HEK293 (cell line): Measurements from ENCODE around the gene C3.
"Not testable (repeated sequence)": the region's sequence is repeated elsewhere in the genome, so short reads cannot be mapped to it uniquely, and the experiment has no call there.

Experiments used
- CTCF ChIA-PET: fragments of 350-600 bp; formaldehyde crosslinking; extraction: SDS; loops from one replicate; lab custom pipeline; 2021; ENCODE audit warnings: antibody characterized with exemption; lab: Yijun Ruan, JAX
- POLR2A ChIA-PET: fragments of 300-600 bp; formaldehyde crosslinking; extraction: SDS; loops from one replicate; lab custom pipeline; 2020; ENCODE audit warnings: antibody characterized with exemption, inconsistent platforms; lab: Yijun Ruan, JAX
- H3K27ac ChIP-seq: fragments of 200-500 bp; sonication (Bioruptor generic); 2 replicates; pipeline ENCODE4 v1.5.1; 2014; ENCODE audit warnings: low read depth, low read length, control low read depth, inconsistent platforms; ENCODE audit errors: extremely low read depth
- H3K36me3 ChIP-seq, 2 experiments: fragments of 200-500 bp in 1 of 2; sonication (Bioruptor generic) in 1 of 2; 1 replicate in 1 of 2; 2 replicates in 1 of 2; pipeline ENCODE4 v1.5.1; 2014 to 2017; ENCODE audit warnings: inconsistent platforms in 2 of 2, low read length in 2 of 2; ENCODE audit not compliant: control insufficient read depth in 2 of 2, insufficient read depth in 1 of 2
- H3K4me1 ChIP-seq: fragments of 200-500 bp; sonication (Bioruptor generic); 2 replicates; pipeline ENCODE4 v1.5.1; 2014; ENCODE audit warnings: mild to moderate bottlenecking, low read length, inconsistent platforms; ENCODE audit not compliant: control insufficient read depth, insufficient read depth
- H3K4me3 ChIP-seq: 2 replicates; pipeline ENCODE4 v1.5.1; 2011; ENCODE audit warnings: low read depth, mild to moderate bottlenecking, control low read depth, low read length, moderate library complexity
- H3K9me3 ChIP-seq: fragments of 200-500 bp; sonication (Bioruptor generic); 2 replicates; pipeline ENCODE4 v1.5.1; 2014; ENCODE audit warnings: low read depth, low read length, inconsistent platforms; ENCODE audit not compliant: control insufficient read depth, insufficient read depth
- EGR2 ChIP-seq: fragments of 450-650 bp; formaldehyde crosslinking; IDR thresholded peaks from 2 replicates; pipeline ENCODE4 v1.5.1; 2016; ENCODE audit warnings: low read depth, missing biosample characterization, missing genetic modification characterization
- PRDM1 ChIP-seq: fragments of 450-650 bp; formaldehyde crosslinking; IDR thresholded peaks from 2 replicates; pipeline ENCODE4; 2016; ENCODE audit warnings: missing biosample characterization, missing genetic modification characterization
- SP2 ChIP-seq: fragments of 450-650 bp; formaldehyde crosslinking; IDR thresholded peaks from 2 replicates; pipeline ENCODE4 v1.5.1; 2016; ENCODE audit warnings: missing biosample characterization, missing genetic modification characterization
- ZBTB48 ChIP-seq: fragments of 450-650 bp; formaldehyde crosslinking; IDR thresholded peaks from 2 replicates; pipeline ENCODE4 v1.5.1; 2016; ENCODE audit warnings: missing biosample characterization, missing genetic modification characterization
- ZBTB49 ChIP-seq: fragments of 450-650 bp; formaldehyde crosslinking; IDR thresholded peaks from 2 replicates; pipeline ENCODE4 v1.5.1; 2016; ENCODE audit warnings: missing biosample characterization, missing genetic modification characterization, low read depth
- ZFHX2 ChIP-seq: fragments of 450-650 bp; formaldehyde crosslinking; conservative IDR thresholded peaks from 2 replicates; pipeline ENCODE4 v1.5.1; 2016; ENCODE audit warnings: missing biosample characterization, missing genetic modification characterization
- ZNF169 ChIP-seq: fragments of 450-650 bp; formaldehyde crosslinking; IDR thresholded peaks from 2 replicates; pipeline ENCODE4 v1.5.1; 2016; ENCODE audit warnings: missing biosample characterization, missing genetic modification characterization
- ZNF366 ChIP-seq: fragments of 450-650 bp; formaldehyde crosslinking; conservative IDR thresholded peaks from 2 replicates; pipeline ENCODE4 v1.5.1; 2016; ENCODE audit warnings: missing biosample characterization, missing genetic modification characterization
- ZNF433 ChIP-seq: fragments of 450-650 bp; formaldehyde crosslinking; IDR thresholded peaks from 2 replicates; pipeline ENCODE4 v1.5.1; 2016; ENCODE audit warnings: missing biosample characterization, missing genetic modification characterization, low read depth
- ZNF530 ChIP-seq: fragments of 450-650 bp; formaldehyde crosslinking; IDR thresholded peaks from 2 replicates; pipeline ENCODE4 v1.5.1; 2016; ENCODE audit warnings: low read depth, missing biosample characterization, missing genetic modification characterization
- ZNF624 ChIP-seq: fragments of 450-650 bp; formaldehyde crosslinking; IDR thresholded peaks from 2 replicates; pipeline ENCODE4 v1.5.1; 2017; ENCODE audit warnings: missing biosample characterization, missing genetic modification characterization
- TF ChIP-seq, protein P1 (sequence below): fragments of 450-650 bp; formaldehyde crosslinking; optimal IDR thresholded peaks from 2 replicates; pipeline ENCODE3; 2016; ENCODE audit warnings: missing biosample characterization, mild to moderate bottlenecking, missing genetic modification characterization
- TF ChIP-seq, protein P2 (sequence below): fragments of 450-650 bp; formaldehyde crosslinking; IDR thresholded peaks from 2 replicates; pipeline ENCODE4 v1.5.1; 2016; ENCODE audit warnings: missing biosample characterization, missing genetic modification characterization

Gene C3

DNA sequence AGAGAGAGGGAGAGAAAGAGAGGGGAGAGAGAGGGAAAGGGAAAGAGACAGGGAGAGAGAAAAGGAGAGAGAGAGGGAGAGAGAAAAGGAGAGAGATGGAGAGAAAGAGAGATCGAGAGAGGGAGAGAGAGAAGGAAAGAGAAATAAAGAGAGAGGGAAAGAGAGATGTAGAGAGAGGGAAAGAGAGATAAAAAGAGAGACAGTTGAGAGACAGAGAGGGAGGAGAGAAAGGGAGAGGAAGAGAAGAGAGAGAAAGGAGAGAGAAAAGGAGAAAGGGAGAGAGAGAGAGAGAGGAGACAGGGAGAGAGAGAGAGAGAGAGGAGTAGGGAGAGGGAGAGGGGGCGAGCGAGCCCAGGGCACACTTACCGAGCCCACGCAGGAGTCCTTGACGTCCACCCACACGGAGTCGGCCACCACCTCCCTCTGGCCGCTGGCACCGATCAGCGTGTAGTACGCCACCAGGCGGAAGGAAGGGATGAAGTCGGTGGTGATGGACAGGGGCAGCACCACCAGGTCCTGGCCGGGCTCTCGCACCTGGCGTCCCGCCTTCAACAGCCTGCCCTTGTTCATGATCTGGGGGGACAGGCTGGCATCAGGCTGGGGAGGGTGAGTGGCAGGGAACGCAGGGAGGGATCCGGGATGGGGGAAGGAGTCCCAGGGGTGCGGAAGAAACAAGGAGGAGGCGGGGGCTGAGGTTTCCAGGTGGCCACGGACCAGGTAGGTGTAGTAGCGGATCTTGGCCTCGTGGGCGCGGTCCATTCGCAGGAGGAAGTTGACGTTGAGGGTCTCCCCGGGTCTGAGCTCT is 10.0 kb downstream of the C3 start (continued):
- TF ChIP-seq ZBTB49 (tag by site-specific recombination): no peak
- TF ChIP-seq, protein P1, sequence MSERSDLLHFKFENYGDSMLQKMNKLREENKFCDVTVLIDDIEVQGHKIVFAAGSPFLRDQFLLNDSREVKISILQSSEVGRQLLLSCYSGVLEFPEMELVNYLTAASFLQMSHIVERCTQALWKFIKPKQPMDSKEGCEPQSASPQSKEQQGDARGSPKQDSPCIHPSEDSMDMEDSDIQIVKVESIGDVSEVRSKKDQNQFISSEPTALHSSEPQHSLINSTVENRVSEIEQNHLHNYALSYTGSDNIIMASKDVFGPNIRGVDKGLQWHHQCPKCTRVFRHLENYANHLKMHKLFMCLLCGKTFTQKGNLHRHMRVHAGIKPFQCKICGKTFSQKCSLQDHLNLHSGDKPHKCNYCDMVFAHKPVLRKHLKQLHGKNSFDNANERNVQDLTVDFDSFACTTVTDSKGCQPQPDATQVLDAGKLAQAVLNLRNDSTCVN (tag by site-specific recombination): no peak
- TF ChIP-seq, protein P2, sequence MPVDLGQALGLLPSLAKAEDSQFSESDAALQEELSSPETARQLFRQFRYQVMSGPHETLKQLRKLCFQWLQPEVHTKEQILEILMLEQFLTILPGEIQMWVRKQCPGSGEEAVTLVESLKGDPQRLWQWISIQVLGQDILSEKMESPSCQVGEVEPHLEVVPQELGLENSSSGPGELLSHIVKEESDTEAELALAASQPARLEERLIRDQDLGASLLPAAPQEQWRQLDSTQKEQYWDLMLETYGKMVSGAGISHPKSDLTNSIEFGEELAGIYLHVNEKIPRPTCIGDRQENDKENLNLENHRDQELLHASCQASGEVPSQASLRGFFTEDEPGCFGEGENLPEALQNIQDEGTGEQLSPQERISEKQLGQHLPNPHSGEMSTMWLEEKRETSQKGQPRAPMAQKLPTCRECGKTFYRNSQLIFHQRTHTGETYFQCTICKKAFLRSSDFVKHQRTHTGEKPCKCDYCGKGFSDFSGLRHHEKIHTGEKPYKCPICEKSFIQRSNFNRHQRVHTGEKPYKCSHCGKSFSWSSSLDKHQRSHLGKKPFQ (tag by site-specific recombination): no peak

DNA sequence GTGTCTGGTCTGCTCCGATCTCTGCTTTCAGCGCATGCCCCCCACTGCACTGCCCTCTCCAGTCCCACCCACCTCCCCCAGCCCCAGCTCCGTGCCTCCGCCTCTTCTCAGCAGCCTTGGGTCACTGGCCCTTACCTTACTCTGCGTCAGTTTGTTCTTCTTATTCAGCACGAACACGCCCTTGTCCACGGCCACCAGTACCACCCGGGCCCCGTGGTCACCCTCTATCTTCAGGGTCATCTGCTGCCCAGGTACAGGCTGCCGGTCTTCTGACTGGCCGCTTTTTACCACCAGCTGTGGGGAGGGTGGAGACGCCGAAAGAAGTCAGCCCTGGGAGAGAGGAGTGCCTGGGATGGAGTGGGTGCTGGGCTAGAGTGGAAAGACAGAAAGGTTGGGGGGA is 10.9 kb downstream of the C3 start:
- H3K4me1 ChIP-seq: no peaks in the 10 kb centered on the region
- TF ChIP-seq ZNF433 (tag by site-specific recombination) (no peak), EGR2 (tag by site-specific recombination) (peak; percentile 11; the same call in 1 of the 2 replicates), SP2 (tag by site-specific recombination) (no peak), ZNF530 (tag by site-specific recombination) (peak; percentile 96), ZFHX2 (tag by site-specific recombination) (peak; percentile 11; the same call in 1 of the 2 replicates), ZNF169 (no peak), ZNF624 (no peak)
- TF ChIP-seq, protein P1 (tag by site-specific recombination): no peak
- no peak overlapping the region for H3K4me3 ChIP-seq
- no peaks in the 10 kb centered on the region for H3K36me3 ChIP-seq
- ChIA-PET POLR2A (no interaction called here), CTCF (interaction anchor here (0.5 to 0.6 kb wide), 3 partner anchors 20 to 192 kb away, joined by 3 to 4 read pairs (median 3); no protein-coding TSS in a partner anchor)
- no peaks in the 10 kb centered on the region for H3K9me3 ChIP-seq
- no peak overlapping the region for H3K27ac ChIP-seq

GRCh38 chr19:6708913-6709312 is 11.5 kb downstream of the C3 start:
- H3K36me3 ChIP-seq, H3K4me1 ChIP-seq, H3K27ac ChIP-seq, POLR2A ChIA-PET, H3K4me3 ChIP-seq, H3K9me3 ChIP-seq: not testable (repeated sequence)
- CTCF ChIA-PET: interaction anchor here (0.5 to 0.7 kb wide), 5 partner anchors 19 to 854 kb away, joined by 3 to 6 read pairs (median 3); no protein-coding TSS in a partner anchor

DNA sequence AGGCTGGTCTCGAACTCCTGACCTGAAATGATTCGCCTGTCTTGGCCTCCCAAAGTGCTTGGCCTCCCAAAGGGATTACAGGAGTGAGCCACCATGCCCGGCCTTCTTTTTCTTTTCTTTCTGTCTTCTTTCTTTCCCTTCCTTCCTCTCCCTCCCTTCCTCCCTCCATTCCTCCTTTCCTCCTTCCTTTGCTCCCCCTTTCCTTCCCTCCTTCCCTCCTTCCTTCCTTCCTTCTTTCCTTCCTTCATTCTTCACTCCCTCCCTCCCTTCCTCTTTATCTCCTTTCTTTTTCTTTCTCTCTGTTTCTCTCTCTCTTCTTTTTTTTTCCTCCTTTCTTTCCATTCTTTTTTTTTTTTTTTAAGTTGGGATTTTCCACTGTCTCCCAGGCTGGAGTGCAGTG is 12.1 kb downstream of the C3 start:
- H3K36me3 ChIP-seq: no peaks in the 10 kb centered on the region
- POLR2A ChIA-PET: no interaction called here
- CTCF ChIA-PET: interaction anchor here (0.6 kb wide), 1 partner anchor 242 kb away, joined by 6 read pairs; no protein-coding TSS in a partner anchor

More for the DNA sequence above, 12.1 kb downstream of the C3 start:
- Histone ChIP-seq H3K9me3 (no peaks in the 10 kb centered on the region), H3K4me3 (no peak overlapping the region), H3K4me1 (no peaks in the 10 kb centered on the region), H3K27ac (no peak overlapping the region)
- peak; percentile 93 for TF ChIP-seq ZNF366
- peak; percentile 38; the same call in 1 of the 2 replicates for TF ChIP-seq PRDM1 (tag by site-specific recombination)
- no peak for TF ChIP-seq ZBTB48 (tag by site-specific recombination)
